Natural killer cell (primary cell): ENCODE measurements around the gene LRP4. TPM values are rescaled to one million over a fixed set of nuclear protein-coding genes. Genes with fewer than 3 reads are reported as not detected.
"Not testable (repeated sequence)": the region's sequence is repeated elsewhere in the genome, so short reads cannot be mapped to it uniquely, and the experiment has no call there.

Experiments
- ATAC-seq, 3 donors: fragments of 150-1000 bp in 2 of 3; fragments of 200-7000 bp in 1 of 3; cut with Tn5 transposase; 1 replicate in 1 of 3; 2 replicates in 2 of 3; pipeline ENCODE4 v1.10.0; 2021; ENCODE audit warnings: mild to moderate bottlenecking in 2 of 3, moderate library complexity in 2 of 3
- DNase-seq, 2 donors: peaks; one replicate each; pipeline versions ENCODE4 v3.0.0 to v3.0.0-alpha.2; 2013 to 2021; ENCODE audit warnings: mixed read lengths in 1 of 2
- H3K27ac ChIP-seq: one replicate; pipeline ENCODE4 v1.5.1; 2013; ENCODE audit warnings: mild to moderate bottlenecking, low read length
- H3K27me3 ChIP-seq: one replicate; pipeline ENCODE4 v1.6.1; 2013; ENCODE audit warnings: low read length; ENCODE audit not compliant: control insufficient read depth, insufficient read depth
- H3K36me3 ChIP-seq: one replicate; pipeline ENCODE4 v1.6.1; 2013; ENCODE audit warnings: low read length; ENCODE audit not compliant: control insufficient read depth, insufficient read depth
- H3K4me1 ChIP-seq: one replicate; pipeline ENCODE4 v1.6.1; 2013; ENCODE audit warnings: low read length; ENCODE audit not compliant: control insufficient read depth, insufficient read depth
- H3K4me3 ChIP-seq: one replicate; pipeline ENCODE4 v1.5.1; 2013; ENCODE audit warnings: low read length
- H3K9me3 ChIP-seq: one replicate; pipeline ENCODE4 v1.6.1; 2013; ENCODE audit warnings: low read length; ENCODE audit not compliant: control insufficient read depth, insufficient read depth
- H3K27ac Mint-ChIP-seq, 2 donors: one replicate each; pipeline ENCODE4 v1.8.0; 2022; ENCODE audit warnings: mild to moderate bottlenecking in 2 of 2, mixed read lengths in 2 of 2, moderate library complexity in 1 of 2
- H3K27me3 Mint-ChIP-seq, 2 donors: one replicate each; pipeline ENCODE4 v1.8.0; 2022; ENCODE audit warnings: low read depth in 2 of 2, mixed read lengths in 2 of 2
- H3K36me3 Mint-ChIP-seq: one replicate; pipeline ENCODE4 v1.8.0; 2022; ENCODE audit warnings: mixed read lengths
- H3K4me1 Mint-ChIP-seq, 2 donors: one replicate each; pipeline ENCODE4 v1.8.0; 2022; ENCODE audit warnings: mixed read lengths in 2 of 2
- H3K4me3 Mint-ChIP-seq: one replicate; pipeline ENCODE4 v1.8.0; 2022; ENCODE audit warnings: mild to moderate bottlenecking, moderate library complexity, mixed read lengths
- H3K9me3 Mint-ChIP-seq, 2 donors: one replicate each; pipeline ENCODE4 v1.8.0; 2022; ENCODE audit warnings: mixed read lengths in 2 of 2
- CTCF ChIP-seq: fragments of 200-600 bp; IDR thresholded peaks from one replicate; pipeline ENCODE4 v1.8.0; 2022; ENCODE audit warnings: antibody characterized with exemption
- WGBS: methylation state at CpG from one replicate; pipeline ENCODE4 v1.1.7; 2013; ENCODE audit warnings: missing lambda C conversion rate; ENCODE audit not compliant: insufficient coverage; 5-methylcytosine and 5-hydroxymethylcytosine counted together
- intact Hi-C: fragments of 100-400 bp; cut with micrococcal nuclease; formaldehyde crosslinking; loops from one replicate; pipeline ENCODE4 v1.14.2; 2022
- total RNA-seq, 4 donors: library from RNA; stranded (reverse); fragments of 120-200 nt in 1 of 4; gene quantifications; one replicate each; pipeline versions ENCODE4 v1.2.3 to v1.2.4, GENCODE V29; 2013 to 2022

LRP4 gene
- total RNA-seq, 3 donors from 2014 or later (not counting 1 experiment from before 2014, with no cell fraction given) = not detected

GRCh38 chr11:46963844-46964243 is 45.5 kb upstream of the LRP4 start:
- intact Hi-C loops = no loop called here
- no peaks in the 10 kb centered on the region for H3K27me3 Mint-ChIP-seq
- ATAC-seq (no peak), DNase-seq (no peak)
- WGBS = 91% methylated on average over 3 of the region's 3 CpGs
- Histone ChIP-seq H3K36me3 (no peaks in the 10 kb centered on the region), H3K4me3 (no peak overlapping the region), H3K27ac (no peak overlapping the region), H3K9me3 (no peaks in the 10 kb centered on the region), H3K4me1 (no peaks in the 10 kb centered on the region), H3K27me3 (no peaks in the 10 kb centered on the region)
- no peaks in the 10 kb centered on the region for H3K36me3 Mint-ChIP-seq
- no peak for TF ChIP-seq CTCF
- H3K4me1 Mint-ChIP-seq = no peaks in the 10 kb centered on the region
- no peaks in the 10 kb centered on the region for H3K9me3 Mint-ChIP-seq
- H3K27ac Mint-ChIP-seq = no peak overlapping the region
- H3K4me3 Mint-ChIP-seq = no peak overlapping the region

- H3K4me3 Mint-ChIP-seq, intact Hi-C loops, H3K27ac Mint-ChIP-seq, H3K9me3 Mint-ChIP-seq, H3K9me3 ChIP-seq, H3K4me1 Mint-ChIP-seq, H3K27me3 Mint-ChIP-seq, H3K36me3 Mint-ChIP-seq, H3K27me3 ChIP-seq, ATAC-seq, DNase-seq, H3K4me3 ChIP-seq, H3K4me1 ChIP-seq, H3K27ac ChIP-seq, H3K36me3 ChIP-seq: not testable (repeated sequence)
- WGBS = 56% methylated on average over 1 of the region's 3 CpGs
Measured at GRCh38 chr11:46961886-46962285, 43.5 kb upstream of the LRP4 start.

- Histone ChIP-seq H3K27ac (no peak overlapping the region), H3K27me3 (no peaks in the 10 kb centered on the region), H3K4me1 (no peaks in the 10 kb centered on the region), H3K9me3 (no peaks in the 10 kb centered on the region), H3K36me3 (no peaks in the 10 kb centered on the region), H3K4me3 (no peak overlapping the region)
- no peak for ATAC-seq
- intact Hi-C loops = no loop called here
- Mint-ChIP-seq H3K27ac (no peak overlapping the region), H3K9me3 (no peaks in the 10 kb centered on the region), H3K27me3 (no peaks in the 10 kb centered on the region), H3K4me1 (no peaks in the 10 kb centered on the region), H3K36me3 (no peaks in the 10 kb centered on the region), H3K4me3 (no peak overlapping the region)
- WGBS = 100% methylated on average over 1 of the region's 2 CpGs
- TF ChIP-seq CTCF = no peak
- DNase-seq = no peak
Measured at GRCh38 chr11:46961041-46961440, 42.7 kb upstream of the LRP4 start.

GRCh38 chr11:46958777-46959176 is 40.4 kb upstream of the LRP4 start:
- Mint-ChIP-seq H3K27me3 (no peaks in the 10 kb centered on the region), H3K4me3 (no peak overlapping the region), H3K27ac (no peak overlapping the region), H3K9me3 (no peaks in the 10 kb centered on the region), H3K36me3 (no peaks in the 10 kb centered on the region), H3K4me1 (no peaks in the 10 kb centered on the region)
- WGBS = 67% methylated on average over 1 of the region's 1 CpG
- intact Hi-C loops = no loop called here
- H3K27ac ChIP-seq = no peak overlapping the region
- no peaks in the 10 kb centered on the region for H3K9me3 ChIP-seq
- no peaks in the 10 kb centered on the region for H3K4me1 ChIP-seq
- no peak for TF ChIP-seq CTCF
- H3K27me3 ChIP-seq = no peaks in the 10 kb centered on the region
- H3K4me3 ChIP-seq = no peak overlapping the region
- ATAC-seq = no peak
- no peak for DNase-seq
- H3K36me3 ChIP-seq = no peaks in the 10 kb centered on the region
